Lung (tissue), 12 donors: Measurements from ENCODE around the gene MACROD1. TPM values are rescaled to one million over a fixed set of nuclear protein-coding genes. Genes with fewer than 3 reads are reported as not detected.

Experiments used
- ATAC-seq: fragments of 200-7000 bp; cut with Tn5 transposase; one replicate; pipeline ENCODE4 v1.9.1; 2020; ENCODE audit warnings: moderate number of reproducible peaks; ENCODE audit not compliant: insufficient read depth, low FRiP score
- DNase-seq, 3 donors: peaks; one replicate each; pipeline ENCODE4 v3.0.0-alpha.2; 2013 to 2017
- H3K27ac ChIP-seq, 2 donors: one replicate each; pipeline ENCODE4 v1.5.1; 2013; ENCODE audit warnings: mild to moderate bottlenecking in 2 of 2, moderate library complexity in 2 of 2, control low read depth in 1 of 2, inconsistent platforms in 1 of 2, low read depth in 1 of 2, low read length in 1 of 2
- H3K27me3 ChIP-seq, 3 donors: one replicate each; pipeline ENCODE4 v1.5.1; 2013; ENCODE audit warnings: low read length in 2 of 3; ENCODE audit not compliant: control insufficient read depth in 3 of 3, insufficient read depth in 3 of 3
- H3K36me3 ChIP-seq, 4 donors: one replicate each; pipeline ENCODE4 v1.5.1; 2013; ENCODE audit warnings: low read length in 4 of 4, mild to moderate bottlenecking in 1 of 4, moderate library complexity in 1 of 4; ENCODE audit not compliant: control insufficient read depth in 4 of 4, insufficient read depth in 4 of 4
- H3K4me1 ChIP-seq, 5 donors: one replicate each; pipeline ENCODE4 v1.5.1; 2013; ENCODE audit warnings: low read length in 5 of 5, mild to moderate bottlenecking in 2 of 5, moderate library complexity in 1 of 5; ENCODE audit not compliant: control insufficient read depth in 5 of 5, insufficient read depth in 5 of 5
- H3K4me3 ChIP-seq: one replicate; pipeline ENCODE4 v1.5.1; 2013; ENCODE audit warnings: mild to moderate bottlenecking, control low read depth, moderate library complexity
- H3K9ac ChIP-seq, 2 donors: one replicate each; pipeline ENCODE4 v1.5.1; 2013; ENCODE audit warnings: low read length in 2 of 2, control low read depth in 1 of 2; ENCODE audit not compliant: insufficient read depth in 1 of 2
- H3K9me3 ChIP-seq, 4 donors: one replicate each; pipeline ENCODE4 v1.5.1; 2013; ENCODE audit warnings: low read length in 3 of 4, mild to moderate bottlenecking in 1 of 4, moderate library complexity in 1 of 4; ENCODE audit not compliant: control insufficient read depth in 4 of 4, insufficient read depth in 3 of 4
- CTCF ChIP-seq: IDR thresholded peaks from 2 replicates; pipeline ENCODE4 v1.5.1; 2012; ENCODE audit warnings: mild to moderate bottlenecking; ENCODE audit errors: control extremely low read depth, extremely low read depth
- WGBS, 2 donors: extraction: QIAGEN DNeasy Blood & Tissue Kit; methylation state at CpG; one replicate each; pipeline ENCODE4 v1.1.7; 2013; 5-methylcytosine and 5-hydroxymethylcytosine counted together
- polyA plus RNA-seq, 2 donors: library from polyadenylated mRNA; stranded (reverse); fragments of 200-250 nt; gene quantifications; one replicate each; pipeline ENCODE4 v1.2.1, GENCODE V29; 2013
- total RNA-seq, 2 donors: library from RNA; depleted of rRNA in 1 of 2; stranded (reverse); fragments of >200 nt in 1 of 2; gene quantifications; one replicate each; pipeline ENCODE4 v1.2.1, GENCODE V29; 2014 to 2021
- donor health status: control.
- donor health status: control.
- donor health status: Bipolar disorder and iron deficiency.
- donor health status: healthy.
- donor health status: DM: yes; HTN: yes; CAD: no.

The MACROD1 gene
- total and polyA plus RNA-seq, 4 donors = 9.9 to 70.0 (median 19.0) TPM

GRCh38 chr11:64181506-64182411 is 15.8 kb upstream of the MACROD1 start:
- Histone ChIP-seq H3K27ac (peak overlapping the region; percentile 61 to 83), H3K36me3 (no peaks in the 10 kb centered on the region), H3K9ac (peak overlapping the region in 1 of 2 donors; percentile 60), H3K4me3 (no peak overlapping the region), H3K9me3 (no peaks in the 10 kb centered on the region), H3K27me3 (no peaks in the 10 kb centered on the region), H3K4me1 (peaks cover 0 to 28% (median 0%) of the 10 kb centered on the region in 5 donors)
- no peak for TF ChIP-seq CTCF
- WGBS, 2 donors = 43 to 44% methylated on average over 15 to 17 of the region's 17 CpGs
- DNase-seq = peak; percentile 90 to 94 (median 90)
- ATAC-seq = no peak

- Histone ChIP-seq H3K9ac (no peak overlapping the region), H3K4me3 (no peak overlapping the region), H3K27ac (peak overlapping the region in 1 of 2 donors; percentile 83), H3K9me3 (no peaks in the 10 kb centered on the region), H3K4me1 (peaks cover 0 to 28% (median 0%) of the 10 kb centered on the region in 5 donors), H3K27me3 (no peaks in the 10 kb centered on the region), H3K36me3 (no peaks in the 10 kb centered on the region)
- ATAC-seq (no peak), DNase-seq (peak in 2 of 3 donors; percentile 8 to 11)
- WGBS, 2 donors = 66 to 74% methylated on average over 5 of the region's 5 CpGs
- TF ChIP-seq CTCF = no peak
Observed at GRCh38 chr11:64180891-64181290, 15.0 kb upstream of the MACROD1 start.

- Histone ChIP-seq H3K36me3 (no peaks in the 10 kb centered on the region), H3K9me3 (no peaks in the 10 kb centered on the region), H3K27ac (no peak overlapping the region), H3K4me3 (no peak overlapping the region), H3K9ac (no peak overlapping the region), H3K4me1 (peaks cover 0 to 18% (median 0%) of the 10 kb centered on the region in 5 donors), H3K27me3 (no peaks in the 10 kb centered on the region)
- DNase-seq = no peak
- TF ChIP-seq CTCF = no peak
- ATAC-seq = no peak
- 93 to 95% methylated on average over 12 of the region's 12 CpGs for WGBS, 2 donors
Observed at GRCh38 chr11:64178951-64179639, 13.2 kb upstream of the MACROD1 start.
